ENCODE results near the gene OR10V1.

The OR10V1 gene

DNA sequence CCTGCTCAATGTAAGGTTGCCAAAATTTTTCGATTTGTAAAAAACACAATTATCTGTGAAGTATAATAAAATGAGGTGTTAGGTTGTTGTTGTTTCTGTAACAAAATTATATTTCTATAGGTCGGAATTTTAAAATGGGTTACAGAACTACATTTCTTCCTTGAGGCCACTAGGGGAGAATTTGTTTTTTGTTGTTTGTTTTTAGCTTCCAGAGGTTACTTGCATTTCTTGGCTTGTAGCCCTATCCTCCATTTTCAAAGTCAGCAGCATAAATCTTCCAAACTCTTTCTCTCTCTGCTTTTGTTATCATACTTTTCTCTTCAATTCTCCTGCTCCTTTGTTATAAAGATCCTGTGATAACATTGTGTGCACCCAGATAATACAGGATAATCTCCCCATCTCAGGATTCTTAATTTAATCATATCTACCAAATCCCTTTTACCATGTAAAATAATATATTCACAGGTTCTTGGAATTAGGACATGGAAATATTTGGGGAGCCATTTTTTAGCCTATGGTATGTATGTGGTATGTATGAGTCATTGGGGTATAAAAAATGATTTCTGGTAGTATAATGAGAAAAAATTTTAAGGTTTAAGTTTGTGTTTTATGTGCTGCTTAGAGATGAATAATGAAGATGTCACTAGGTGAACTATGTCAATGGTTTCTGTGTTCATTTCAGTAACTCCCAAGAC, 35.4 kb downstream of the OR10V1 start:
- Histone ChIP-seq H3K4me3 (ENCODE audit: low read depth, low read length) (no peak overlapping the region), H3K36me3 (ENCODE audit: control insufficient read depth, insufficient read depth, low read length) (no peaks in the 10 kb centered on the region), H3K4me1 (ENCODE audit: control insufficient read depth, insufficient read depth, low read length) (peaks cover 3% of the 10 kb centered on the region), H3K9ac (ENCODE audit: low read depth, low read length) (no peak overlapping the region), H3K27me3 (ENCODE audit: control insufficient read depth, insufficient read depth, low read length) (no peaks in the 10 kb centered on the region), H3K9me3 (ENCODE audit: control insufficient read depth, insufficient read depth, low read length) (no peaks in the 10 kb centered on the region)

DNA sequence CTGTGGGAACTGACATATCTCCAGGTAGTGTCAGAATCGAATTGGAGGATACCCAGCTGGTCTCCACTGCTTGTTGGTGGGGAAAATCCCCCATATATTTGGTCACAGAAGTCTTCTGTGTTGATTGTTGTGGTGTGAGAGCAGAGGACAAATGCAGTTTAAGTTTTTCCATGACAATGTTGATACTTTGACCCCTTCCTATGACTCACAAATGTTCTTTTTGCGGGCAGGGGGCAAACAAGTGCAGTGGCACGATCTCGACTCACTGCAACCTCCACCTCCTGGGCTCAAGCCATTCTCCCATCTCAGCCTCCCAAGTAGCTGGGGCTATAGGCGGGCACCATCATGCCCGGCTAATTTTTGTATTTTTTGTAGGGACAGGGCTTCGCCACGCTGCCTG, 37.4 kb downstream of the OR10V1 start:
- Histone ChIP-seq H3K9me3 (ENCODE audit: control insufficient read depth, insufficient read depth, low read length) (no peaks in the 10 kb centered on the region), H3K9ac (ENCODE audit: low read depth, low read length) (no peak overlapping the region), H3K36me3 (ENCODE audit: control insufficient read depth, insufficient read depth, low read length) (no peaks in the 10 kb centered on the region), H3K4me1 (ENCODE audit: control insufficient read depth, insufficient read depth, low read length) (peaks cover 3% of the 10 kb centered on the region), H3K27me3 (ENCODE audit: control insufficient read depth, insufficient read depth, low read length) (no peaks in the 10 kb centered on the region), H3K4me3 (ENCODE audit: low read depth, low read length) (no peak overlapping the region)

DNA sequence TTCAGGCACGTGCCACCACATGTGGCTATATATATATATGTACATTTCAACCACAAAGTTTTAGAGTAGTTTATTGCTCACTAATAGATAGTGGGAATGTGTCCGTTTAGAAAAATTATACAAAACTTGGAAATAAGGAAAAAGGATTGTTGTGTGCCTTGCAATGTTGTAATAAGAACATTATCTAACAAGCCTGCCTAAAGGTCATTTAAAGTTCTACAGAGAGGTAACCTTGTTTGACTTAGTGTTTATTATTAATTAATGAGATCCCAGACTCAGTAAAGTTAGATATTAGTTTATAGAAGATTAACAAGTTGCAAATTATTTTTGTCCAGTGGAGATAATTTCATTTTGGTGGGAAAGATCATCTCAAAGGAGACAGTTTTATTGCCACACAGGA, 39.4 kb downstream of the OR10V1 start:
- no peaks in the 10 kb centered on the region for H3K27me3 ChIP-seq (ENCODE audit: control insufficient read depth, insufficient read depth, low read length)
- no peaks in the 10 kb centered on the region for H3K9me3 ChIP-seq (ENCODE audit: control insufficient read depth, insufficient read depth, low read length)
- no peaks in the 10 kb centered on the region for H3K36me3 ChIP-seq (ENCODE audit: control insufficient read depth, insufficient read depth, low read length)
- H3K4me1 ChIP-seq (ENCODE audit: control insufficient read depth, insufficient read depth, low read length) = peaks cover 4% of the 10 kb centered on the region
- H3K9ac ChIP-seq (ENCODE audit: low read depth, low read length) = no peak overlapping the region
- no peak overlapping the region for H3K4me3 ChIP-seq (ENCODE audit: low read depth, low read length)

DNA sequence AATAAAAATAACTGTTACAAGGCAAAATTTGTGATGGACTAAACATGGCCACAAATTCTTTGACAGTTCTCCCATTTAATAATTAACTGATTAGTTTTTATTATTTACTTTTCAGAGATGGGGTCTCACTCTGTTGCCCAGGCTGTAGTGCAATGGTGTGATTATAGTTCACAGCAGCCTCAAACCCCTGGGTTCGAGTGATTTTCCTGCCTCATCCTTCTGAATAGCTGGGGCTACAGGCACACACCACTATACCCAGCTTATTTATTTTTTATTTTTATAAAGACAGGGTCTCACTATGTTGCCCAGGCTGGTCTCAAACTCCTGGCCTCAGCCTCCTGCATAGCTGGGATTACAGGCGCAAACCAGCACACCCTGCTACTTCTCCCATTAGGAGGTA, 40.4 kb downstream of the OR10V1 start:
- Histone ChIP-seq H3K4me3 (ENCODE audit: low read depth, low read length) (no peak overlapping the region), H3K9ac (ENCODE audit: low read depth, low read length) (no peak overlapping the region), H3K9me3 (ENCODE audit: control insufficient read depth, insufficient read depth, low read length) (no peaks in the 10 kb centered on the region), H3K4me1 (ENCODE audit: control insufficient read depth, insufficient read depth, low read length) (peaks cover 4% of the 10 kb centered on the region), H3K36me3 (ENCODE audit: control insufficient read depth, insufficient read depth, low read length) (no peaks in the 10 kb centered on the region), H3K27me3 (ENCODE audit: control insufficient read depth, insufficient read depth, low read length) (no peaks in the 10 kb centered on the region)

DNA sequence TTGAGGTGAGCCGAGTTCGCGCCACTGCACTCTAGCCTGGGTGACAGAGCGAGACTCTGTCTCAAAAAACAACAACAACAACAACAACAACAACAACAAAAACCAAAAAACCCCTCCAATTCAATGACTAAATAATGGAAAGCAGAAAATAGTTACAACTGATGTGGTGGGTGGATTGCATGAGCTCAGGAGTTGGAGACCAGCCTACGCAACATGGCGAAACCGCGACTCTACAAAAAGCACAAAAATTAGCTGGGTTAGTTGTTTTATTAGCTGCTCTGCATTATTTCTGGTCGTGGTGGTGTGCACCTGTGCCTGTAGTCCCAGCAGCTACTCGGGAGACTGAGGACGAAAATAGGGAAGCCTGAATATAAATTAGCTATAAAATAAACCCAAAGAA, 42.2 kb downstream of the OR10V1 start:
- H3K36me3 ChIP-seq (ENCODE audit: control insufficient read depth, insufficient read depth, low read length) = no peaks in the 10 kb centered on the region
- H3K27me3 ChIP-seq (ENCODE audit: control insufficient read depth, insufficient read depth, low read length) = no peaks in the 10 kb centered on the region
- H3K4me3 ChIP-seq (ENCODE audit: low read depth, low read length) = no peak overlapping the region
- no peaks in the 10 kb centered on the region for H3K9me3 ChIP-seq (ENCODE audit: control insufficient read depth, insufficient read depth, low read length)
- H3K4me1 ChIP-seq (ENCODE audit: control insufficient read depth, insufficient read depth, low read length) = peaks cover 7% of the 10 kb centered on the region
- H3K9ac ChIP-seq (ENCODE audit: low read depth, low read length) = no peak overlapping the region

DNA sequence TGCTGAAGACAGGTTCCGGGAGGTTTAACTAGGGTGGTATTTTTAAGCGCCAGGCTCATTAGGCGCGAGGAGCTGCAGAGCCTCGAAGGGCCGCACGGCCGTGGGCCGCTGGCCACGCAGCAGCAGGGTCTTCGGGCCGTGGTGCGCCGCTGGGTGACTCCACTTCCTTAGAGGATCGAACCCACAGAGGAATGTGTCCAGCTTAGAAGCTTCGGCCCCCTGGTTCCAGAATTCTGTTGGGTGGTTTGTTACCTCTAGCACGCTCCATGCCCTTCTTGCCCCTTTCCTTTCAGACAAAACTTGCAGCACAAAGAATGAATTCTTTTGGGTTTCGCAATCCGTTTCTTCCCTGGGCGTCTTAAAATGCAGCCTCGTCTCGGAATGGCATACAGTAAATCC, 44.0 kb downstream of the OR10V1 start:
- Histone ChIP-seq H3K4me3 (ENCODE audit: low read depth, low read length) (peak overlapping the region; percentile 94), H3K4me1 (ENCODE audit: control insufficient read depth, insufficient read depth, low read length) (peaks cover 7% of the 10 kb centered on the region), H3K9ac (ENCODE audit: low read depth, low read length) (peak overlapping the region; percentile 96), H3K36me3 (ENCODE audit: control insufficient read depth, insufficient read depth, low read length) (no peaks in the 10 kb centered on the region), H3K27me3 (ENCODE audit: control insufficient read depth, insufficient read depth, low read length) (no peaks in the 10 kb centered on the region), H3K9me3 (ENCODE audit: control insufficient read depth, insufficient read depth, low read length) (no peaks in the 10 kb centered on the region)

DNA sequence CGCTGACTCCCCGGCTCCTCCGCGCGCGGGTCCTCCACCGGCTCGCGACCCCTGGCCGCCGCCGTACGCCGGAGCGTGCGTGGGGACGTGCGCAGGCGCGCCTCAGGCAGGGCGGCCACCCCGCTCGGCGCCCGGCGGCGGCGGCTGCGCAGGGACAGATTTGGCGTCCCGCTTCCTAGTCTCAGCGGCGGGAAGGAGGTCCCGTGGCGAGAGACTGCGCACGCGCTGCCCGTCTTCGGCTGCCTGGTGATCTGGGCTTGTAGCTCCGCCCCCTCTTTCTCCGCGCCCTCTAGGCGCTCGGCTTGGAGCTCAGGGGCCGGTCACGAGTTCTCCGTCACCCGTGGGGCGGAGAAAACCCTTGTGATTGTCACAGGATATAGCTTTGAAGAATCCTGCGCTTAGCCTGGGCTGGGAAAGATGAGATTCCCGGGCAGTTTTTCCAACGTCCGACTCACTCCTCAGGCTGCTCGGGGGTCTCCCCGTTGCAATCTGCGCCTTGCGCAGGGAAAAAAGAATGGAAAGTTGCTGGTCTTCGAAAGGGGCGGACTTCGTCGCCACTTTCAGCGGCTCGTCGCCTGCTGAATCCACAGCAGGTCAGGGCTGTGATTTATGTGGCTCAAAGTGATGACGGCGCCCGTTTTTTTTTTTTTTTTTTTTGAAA, 44.6 kb downstream of the OR10V1 start, which contains the start of gene PATL1:
PATL1 (minus strand) TSS at position 88 of the 661 bp plus-strand sequence. CDS start 142 bp downstream, outside the sequence.
- Histone ChIP-seq H3K4me1 (ENCODE audit: control insufficient read depth, insufficient read depth, low read length) (peaks cover 7% of the 10 kb centered on the region), H3K27me3 (ENCODE audit: control insufficient read depth, insufficient read depth, low read length) (no peaks in the 10 kb centered on the region), H3K9me3 (ENCODE audit: control insufficient read depth, insufficient read depth, low read length) (no peaks in the 10 kb centered on the region), H3K36me3 (ENCODE audit: control insufficient read depth, insufficient read depth, low read length) (no peaks in the 10 kb centered on the region), H3K4me3 (ENCODE audit: low read depth, low read length) (peak within 1 kb of the TSS; percentile 94), H3K9ac (ENCODE audit: low read depth, low read length) (peak within 1 kb of the TSS; percentile 96)

DNA sequence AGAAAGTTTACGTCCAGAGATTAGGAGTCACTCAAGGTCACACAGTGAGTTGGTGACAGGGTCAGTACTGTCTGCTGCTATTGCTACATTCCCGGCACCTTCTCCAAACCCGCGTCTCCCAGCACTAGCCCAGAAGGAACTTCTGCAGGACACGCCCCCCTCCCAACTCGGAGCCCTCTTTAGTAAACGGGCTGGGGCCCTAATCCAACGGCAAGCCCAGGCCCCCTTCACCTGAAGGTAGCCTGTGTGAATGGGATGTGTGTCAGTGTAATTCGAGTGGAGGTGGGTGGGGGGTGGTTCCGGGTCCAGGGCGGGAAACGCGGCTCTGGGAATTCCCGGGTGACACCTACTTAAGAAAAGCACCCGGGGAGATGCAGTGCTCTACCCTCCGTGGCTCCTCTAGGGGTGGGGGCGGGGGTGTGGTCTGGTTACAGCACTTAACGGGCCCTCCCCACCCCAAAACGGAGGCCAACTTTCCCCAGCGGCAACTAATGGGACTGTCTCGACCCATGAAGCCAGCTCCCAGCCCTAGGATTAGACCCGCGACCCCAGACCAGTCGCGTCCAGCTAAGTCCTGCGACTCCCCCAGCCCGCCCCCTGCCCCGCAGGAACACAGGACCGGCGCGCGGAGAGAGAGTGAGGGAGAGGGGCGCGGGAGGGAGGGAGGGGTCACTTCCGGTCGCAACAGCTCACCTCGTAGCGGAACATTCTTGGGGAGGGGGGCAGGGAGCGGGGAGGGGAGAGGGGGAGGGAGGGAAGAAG, 45.3 kb downstream of the OR10V1 start:
- no peaks in the 10 kb centered on the region for H3K27me3 ChIP-seq (ENCODE audit: control insufficient read depth, insufficient read depth, low read length)
- peak overlapping the region; percentile 76 for H3K9ac ChIP-seq (ENCODE audit: low read depth, low read length)
- H3K36me3 ChIP-seq (ENCODE audit: control insufficient read depth, insufficient read depth, low read length) = no peaks in the 10 kb centered on the region
- H3K4me3 ChIP-seq (ENCODE audit: low read depth, low read length) = peak overlapping the region; percentile 77
- peaks cover 7% of the 10 kb centered on the region for H3K4me1 ChIP-seq (ENCODE audit: control insufficient read depth, insufficient read depth, low read length)
- H3K9me3 ChIP-seq (ENCODE audit: control insufficient read depth, insufficient read depth, low read length) = no peaks in the 10 kb centered on the region

DNA sequence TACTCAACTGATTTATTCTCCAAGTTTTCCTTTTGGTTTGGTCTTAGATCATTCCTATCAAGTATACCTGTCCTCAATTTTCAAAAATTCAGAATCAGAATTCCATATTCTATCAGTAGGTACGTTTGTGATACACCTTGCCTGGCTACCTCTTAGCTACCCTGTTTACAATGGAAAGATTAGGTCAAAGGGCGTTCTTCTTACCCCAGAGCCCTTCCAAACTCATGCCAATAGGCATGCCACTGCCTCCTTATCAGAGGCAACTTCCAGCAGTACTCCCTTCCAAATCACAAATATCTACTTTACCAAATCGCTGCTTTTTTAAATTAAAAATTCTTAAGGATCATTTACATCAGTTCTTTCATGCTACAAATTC, 45.8 kb downstream of the OR10V1 start:
- Histone ChIP-seq H3K9me3 (ENCODE audit: control insufficient read depth, insufficient read depth, low read length) (no peaks in the 10 kb centered on the region), H3K4me1 (ENCODE audit: control insufficient read depth, insufficient read depth, low read length) (peaks cover 7% of the 10 kb centered on the region), H3K36me3 (ENCODE audit: control insufficient read depth, insufficient read depth, low read length) (no peaks in the 10 kb centered on the region)

DNA sequence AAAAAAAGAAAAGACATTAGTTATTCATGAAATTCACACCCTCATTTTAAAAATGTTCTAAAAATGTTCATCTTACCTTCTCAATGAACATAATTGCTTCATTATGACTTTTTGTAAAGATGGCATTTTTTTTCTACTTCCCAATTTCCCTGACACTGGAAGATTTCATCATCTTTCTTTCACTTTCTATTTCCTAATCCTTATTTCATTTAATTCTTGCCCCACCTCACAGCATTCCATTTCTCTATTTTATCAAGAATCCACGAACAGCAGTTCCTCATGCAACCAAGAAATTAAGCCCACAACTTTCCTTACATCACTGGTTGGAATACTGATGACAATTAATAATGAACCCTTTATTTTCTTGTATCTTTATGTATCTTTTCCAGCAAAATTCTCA, 46.7 kb downstream of the OR10V1 start:
- Histone ChIP-seq H3K9me3 (ENCODE audit: control insufficient read depth, insufficient read depth, low read length) (no peaks in the 10 kb centered on the region), H3K9ac (ENCODE audit: low read depth, low read length) (no peak overlapping the region), H3K27me3 (ENCODE audit: control insufficient read depth, insufficient read depth, low read length) (no peaks in the 10 kb centered on the region), H3K4me3 (ENCODE audit: low read depth, low read length) (no peak overlapping the region), H3K4me1 (ENCODE audit: control insufficient read depth, insufficient read depth, low read length) (peaks cover 7% of the 10 kb centered on the region), H3K36me3 (ENCODE audit: control insufficient read depth, insufficient read depth, low read length) (no peaks in the 10 kb centered on the region)

More for the DNA sequence above, 45.8 kb downstream of the OR10V1 start:
- Histone ChIP-seq H3K9ac (ENCODE audit: low read depth, low read length) (no peak overlapping the region), H3K27me3 (ENCODE audit: control insufficient read depth, insufficient read depth, low read length) (no peaks in the 10 kb centered on the region), H3K4me3 (ENCODE audit: low read depth, low read length) (peak overlapping the region; percentile 77)

Measured in iPS-15b (cell line).